CD8-positive, alpha-beta memory T cell (primary cell): Measurements from ENCODE around the gene COL1A1. TPM values are rescaled to one million over a fixed set of nuclear protein-coding genes. Genes with fewer than 3 reads are reported as not detected.

Experiments
- CTCF ChIA-PET: fragments of 350-600 bp; sonication (Branson Sonifier 250); formaldehyde crosslinking; loops from one replicate; lab custom pipeline; 2021; ENCODE audit warnings: antibody characterized with exemption; lab: Charles Lee
- POLR2A ChIA-PET: fragments of 350-600 bp; sonication (Branson Sonifier 250); formaldehyde crosslinking; loops from one replicate; lab custom pipeline; 2021; ENCODE audit warnings: antibody characterized with exemption; lab: Charles Lee
- DNase-seq, 5 donors: peaks; one replicate each; pipeline versions ENCODE4 v3.0.0 to v3.0.0-alpha.2; 2020 to 2022; ENCODE audit warnings: mixed read lengths in 1 of 5
- H3K27ac ChIP-seq: one replicate; pipeline ENCODE4 v1.7.0; 2013; ENCODE audit warnings: low read depth, mild to moderate bottlenecking, low read length, moderate library complexity
- H3K27me3 ChIP-seq: 2 replicates; pipeline ENCODE4 v1.7.0; 2013; ENCODE audit warnings: low read length, mild to moderate bottlenecking; ENCODE audit not compliant: insufficient read depth, poor library complexity, severe bottlenecking
- H3K36me3 ChIP-seq: 2 replicates; pipeline ENCODE4 v1.7.0; 2013; ENCODE audit warnings: mild to moderate bottlenecking, low read length, moderate library complexity; ENCODE audit not compliant: insufficient read depth
- H3K4me1 ChIP-seq: 2 replicates; pipeline ENCODE4 v1.7.0; 2013; ENCODE audit warnings: mild to moderate bottlenecking, low read length, moderate library complexity; ENCODE audit not compliant: insufficient read depth
- H3K4me3 ChIP-seq: 2 replicates; pipeline ENCODE4 v1.7.0; 2013; ENCODE audit warnings: mild to moderate bottlenecking, low read length
- H3K9me3 ChIP-seq: 2 replicates; pipeline ENCODE4 v1.7.0; 2013; ENCODE audit warnings: mild to moderate bottlenecking, low read length
- H3K27ac Mint-ChIP-seq, 8 donors: one replicate each; pipeline ENCODE4 v1.8.0; 2020 to 2021; ENCODE audit warnings: mixed read lengths in 8 of 8, mild to moderate bottlenecking in 6 of 8, inconsistent platforms in 3 of 8, moderate library complexity in 3 of 8
- H3K27me3 Mint-ChIP-seq, 2 donors: one replicate each; pipeline ENCODE4 v1.8.0; 2020 to 2021; ENCODE audit warnings: mixed read lengths in 2 of 2, mild to moderate bottlenecking in 1 of 2, moderate library complexity in 1 of 2
- H3K36me3 Mint-ChIP-seq, 3 donors: one replicate each; pipeline ENCODE4 v1.8.0; 2020 to 2021; ENCODE audit warnings: mixed read lengths in 3 of 3, inconsistent platforms in 1 of 3, mild to moderate bottlenecking in 1 of 3
- H3K4me1 Mint-ChIP-seq, 3 donors: one replicate each; pipeline ENCODE4 v1.8.0; 2020 to 2021; ENCODE audit warnings: mixed read lengths in 3 of 3, inconsistent platforms in 1 of 3, mild to moderate bottlenecking in 1 of 3
- H3K4me3 Mint-ChIP-seq, 7 donors: one replicate each; pipeline ENCODE4 v1.8.0; 2020 to 2021; ENCODE audit warnings: mixed read lengths in 7 of 7, mild to moderate bottlenecking in 6 of 7, moderate library complexity in 4 of 7, inconsistent platforms in 2 of 7
- H3K9me3 Mint-ChIP-seq, 5 donors: one replicate each; pipeline ENCODE4 v1.8.0; 2020 to 2022; ENCODE audit warnings: mixed read lengths in 5 of 5, mild to moderate bottlenecking in 3 of 5, moderate library complexity in 2 of 5, inconsistent platforms in 1 of 5
- polyA plus RNA-seq: library from polyadenylated mRNA; unstranded; fragments of 300-500 nt; fragmentation: Illumina TruSeq; gene quantifications from one replicate; pipeline ENCODE4 v1.2.3, GENCODE V29; 2021
- total RNA-seq, 2 experiments: library from RNA; stranded (reverse); gene quantifications; one replicate each; pipeline ENCODE4 v1.2.3, GENCODE V29; 2021

Gene COL1A1
- total and polyA plus RNA-seq, 3 experiments from 2014 or later: 0.39 to 0.42 TPM; not detected in 1

- Histone ChIP-seq H3K4me3 (no peak overlapping the region), H3K4me1 (peaks cover 8% of the 10 kb centered on the region), H3K36me3 (no peaks in the 10 kb centered on the region), H3K9me3 (no peaks in the 10 kb centered on the region), H3K27ac (no peak overlapping the region), H3K27me3 (peaks cover 4% of the 10 kb centered on the region)
- Mint-ChIP-seq H3K36me3 (peaks cover 0 to 1% (median 0%) of the 10 kb centered on the region in 3 donors), H3K4me3 (no peak overlapping the region), H3K27me3 (peaks cover 22 to 59% of the 10 kb centered on the region in 2 donors), H3K4me1 (peaks cover 6 to 12% (median 11%) of the 10 kb centered on the region in 3 donors), H3K9me3 (no peaks in the 10 kb centered on the region), H3K27ac (peak overlapping the region in 1 of 8 donors; percentile 44)
- CTCF ChIA-PET: interaction anchor here (1.2 to 4.7 kb wide), 3 partner anchors 11 to 85 kb away, joined by 3 to 43 read pairs (median 5); partner anchors contain the start of gene COL1A1
- no peak for DNase-seq
- POLR2A ChIA-PET: interaction anchor here (0.6 kb wide), 1 partner anchor 157 kb away, joined by 3 read pairs; no protein-coding TSS in a partner anchor
Measured at GRCh38 chr17:50212121-50212843, 10.9 kb upstream of the COL1A1 start.

GRCh38 chr17:50211249-50212120 is 10.1 kb upstream of the COL1A1 start:
- DNase-seq: no peak
- no peak overlapping the region for H3K27ac ChIP-seq
- peaks cover 8% of the 10 kb centered on the region for H3K4me1 ChIP-seq
- Mint-ChIP-seq H3K9me3 (no peaks in the 10 kb centered on the region), H3K36me3 (peaks cover 0 to 1% (median 0%) of the 10 kb centered on the region in 3 donors), H3K27me3 (peaks cover 22 to 64% of the 10 kb centered on the region in 2 donors), H3K4me3 (no peak overlapping the region), H3K27ac (peak overlapping the region in 1 of 8 donors; percentile 88), H3K4me1 (peaks cover 6 to 17% (median 15%) of the 10 kb centered on the region in 3 donors)
- ChIA-PET POLR2A (no interaction called here), CTCF (interaction anchor here (1.2 to 4.7 kb wide), 2 partner anchors 10 to 85 kb away, joined by 3 to 43 read pairs; partner anchors contain the start of gene COL1A1)
- no peaks in the 10 kb centered on the region for H3K9me3 ChIP-seq
- no peak overlapping the region for H3K4me3 ChIP-seq
- H3K27me3 ChIP-seq: peaks cover 4% of the 10 kb centered on the region
- no peaks in the 10 kb centered on the region for H3K36me3 ChIP-seq

GRCh38 chr17:50210240-50211225 is 9.1 kb upstream of the COL1A1 start:
- peaks cover 0 to 1% (median 0%) of the 10 kb centered on the region in 3 donors for H3K36me3 Mint-ChIP-seq
- H3K4me1 Mint-ChIP-seq: peaks cover 6 to 17% (median 15%) of the 10 kb centered on the region in 3 donors
- ChIA-PET POLR2A (no interaction called here), CTCF (no interaction called here)
- no peaks in the 10 kb centered on the region for H3K9me3 Mint-ChIP-seq
- H3K9me3 ChIP-seq: no peaks in the 10 kb centered on the region
- H3K27me3 ChIP-seq: peaks cover 4% of the 10 kb centered on the region
- H3K27ac ChIP-seq: peak overlapping the region; percentile 59
- H3K4me3 Mint-ChIP-seq: no peak overlapping the region
- H3K4me1 ChIP-seq: peaks cover 8% of the 10 kb centered on the region
- H3K4me3 ChIP-seq: no peak overlapping the region
- DNase-seq: no peak
- no peak overlapping the region for H3K27ac Mint-ChIP-seq
- peaks cover 29 to 70% of the 10 kb centered on the region in 2 donors for H3K27me3 Mint-ChIP-seq
- H3K36me3 ChIP-seq: no peaks in the 10 kb centered on the region

GRCh38 chr17:50209472-50210239 is 8.2 kb upstream of the COL1A1 start:
- H3K4me1 ChIP-seq: peaks cover 8% of the 10 kb centered on the region
- no peak for DNase-seq
- Mint-ChIP-seq H3K27ac (no peak overlapping the region), H3K9me3 (peaks cover 0 to 2% (median 0%) of the 10 kb centered on the region in 5 donors), H3K4me3 (no peak overlapping the region), H3K36me3 (peaks cover 0 to 1% (median 0%) of the 10 kb centered on the region in 3 donors), H3K27me3 (peaks cover 35 to 78% of the 10 kb centered on the region in 2 donors), H3K4me1 (peaks cover 6 to 17% (median 15%) of the 10 kb centered on the region in 3 donors)
- peak overlapping the region; percentile 59 for H3K27ac ChIP-seq
- no peak overlapping the region for H3K4me3 ChIP-seq
- POLR2A ChIA-PET: no interaction called here
- H3K27me3 ChIP-seq: peaks cover 4% of the 10 kb centered on the region
- CTCF ChIA-PET: interaction anchor here (1.4 kb wide), 1 partner anchor 9 kb away, joined by 6 read pairs; no protein-coding TSS in a partner anchor
- H3K36me3 ChIP-seq: no peaks in the 10 kb centered on the region
- H3K9me3 ChIP-seq: no peaks in the 10 kb centered on the region

DNA sequence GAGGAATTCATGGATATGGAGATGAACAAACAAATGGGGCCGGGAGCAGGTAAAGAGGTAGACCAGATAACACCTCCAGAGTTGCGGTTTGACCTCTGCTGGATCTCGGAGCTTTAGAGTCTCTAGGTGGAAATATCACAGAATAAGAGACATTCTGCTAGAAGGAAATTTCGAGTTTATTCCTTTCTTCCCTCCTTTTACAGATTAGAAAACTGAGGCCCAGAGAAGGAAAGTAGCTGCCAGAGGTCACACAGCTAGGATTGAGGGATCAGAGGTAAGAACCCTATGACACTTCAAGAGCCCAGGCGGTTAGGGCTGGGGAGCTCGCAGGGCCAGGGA is 7.7 kb upstream of the COL1A1 start:
- peaks cover 0 to 2% (median 0%) of the 10 kb centered on the region in 5 donors for H3K9me3 Mint-ChIP-seq
- H3K27me3 Mint-ChIP-seq: peaks cover 35 to 76% of the 10 kb centered on the region in 2 donors
- Histone ChIP-seq H3K36me3 (no peaks in the 10 kb centered on the region), H3K9me3 (no peaks in the 10 kb centered on the region), H3K4me3 (no peak overlapping the region), H3K27ac (peak overlapping the region; percentile 35), H3K27me3 (peaks cover 4% of the 10 kb centered on the region), H3K4me1 (peaks cover 8% of the 10 kb centered on the region)
- ChIA-PET POLR2A (no interaction called here), CTCF (interaction anchor here (1.4 kb wide), 1 partner anchor 9 kb away, joined by 6 read pairs; no protein-coding TSS in a partner anchor)
- H3K27ac Mint-ChIP-seq: peak overlapping the region in 1 of 8 donors; percentile 19
- DNase-seq: no peak
- peaks cover 0 to 1% (median 0%) of the 10 kb centered on the region in 3 donors for H3K36me3 Mint-ChIP-seq
- peaks cover 6 to 17% (median 15%) of the 10 kb centered on the region in 3 donors for H3K4me1 Mint-ChIP-seq
- H3K4me3 Mint-ChIP-seq: peak overlapping the region in 1 of 7 donors; percentile 8

DNA sequence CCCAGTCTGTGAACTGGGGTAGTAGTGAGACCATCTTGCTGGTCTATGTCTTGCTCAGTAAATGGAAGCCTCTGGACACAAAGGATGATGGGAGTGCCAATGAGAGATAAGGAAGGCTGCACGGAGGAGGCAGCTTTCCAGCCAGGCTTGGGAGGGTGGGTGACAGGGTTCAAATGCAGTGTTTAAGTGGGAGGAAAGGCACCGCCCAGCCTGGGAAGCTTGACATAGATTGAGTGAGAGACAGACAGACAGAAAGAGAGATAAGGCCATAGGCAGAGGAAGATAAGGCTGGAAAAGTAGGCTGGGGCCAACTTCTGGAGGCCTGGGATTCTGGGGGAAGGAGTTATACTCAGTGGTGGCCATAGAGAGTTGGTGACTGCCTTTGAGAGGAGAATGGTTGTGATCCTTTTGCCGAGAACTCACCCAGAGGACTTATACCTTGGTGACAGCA is 7.2 kb upstream of the COL1A1 start:
- Mint-ChIP-seq H3K27me3 (peaks cover 39 to 81% of the 10 kb centered on the region in 2 donors), H3K9me3 (peaks cover 0 to 2% (median 0%) of the 10 kb centered on the region in 5 donors), H3K27ac (no peak overlapping the region), H3K36me3 (peaks cover 0 to 1% (median 0%) of the 10 kb centered on the region in 3 donors), H3K4me1 (peaks cover 6 to 17% (median 15%) of the 10 kb centered on the region in 3 donors), H3K4me3 (peak overlapping the region in 1 of 7 donors; percentile 8)
- DNase-seq: no peak
- POLR2A ChIA-PET: no interaction called here
- peaks cover 4% of the 10 kb centered on the region for H3K27me3 ChIP-seq
- no peaks in the 10 kb centered on the region for H3K9me3 ChIP-seq
- no peak overlapping the region for H3K4me3 ChIP-seq
- peak overlapping the region; percentile 35 for H3K27ac ChIP-seq
- CTCF ChIA-PET: interaction anchor here (1.4 kb wide), 1 partner anchor 8 kb away, joined by 6 read pairs; no protein-coding TSS in a partner anchor
- H3K36me3 ChIP-seq: no peaks in the 10 kb centered on the region
- peaks cover 7% of the 10 kb centered on the region for H3K4me1 ChIP-seq
